A673 (cell line): Measurements from ENCODE around the gene PXDN. TPM values are rescaled to one million over a fixed set of nuclear protein-coding genes. Genes with fewer than 3 reads are reported as not detected.

Experiments used
- BruUV-seq: library from RNA; stranded (reverse); fragments of 400-500 nt; replicated peaks from 2 replicates; lab custom pipeline; 2021; lab: Mats Ljungman, UMichigan
- CTCF ChIA-PET: fragments of 300-600 bp; sonication (Branson Sonifier 250); formaldehyde crosslinking; loops from one replicate; lab custom pipeline; 2022; ENCODE audit warnings: antibody characterized with exemption; lab: Charles Lee
- POLR2A ChIA-PET: fragments of 300-600 bp; sonication (Branson Sonifier 250); formaldehyde crosslinking; loops from one replicate; lab custom pipeline; 2022; ENCODE audit warnings: antibody characterized with exemption; ENCODE audit not compliant: low non-redundant PET; lab: Charles Lee
- DNase-seq: peaks from one replicate; pipeline ENCODE4 v3.0.0-alpha.2; 2015; ENCODE audit warnings: low spot score
- H3K27ac ChIP-seq: fragments of 200-600 bp; sonication (generic); 2 replicates; pipeline ENCODE4 v1.5.1; 2016; ENCODE audit warnings: mixed run types, low read depth, mild to moderate bottlenecking, mixed read lengths, antibody characterized with exemption, low read length; ENCODE audit not compliant: poor library complexity, severe bottlenecking
- H3K27me3 ChIP-seq: fragments of 200-600 bp; sonication (generic); replicated peaks from 2 replicates; pipeline ENCODE4 v1.6.1; 2017; ENCODE audit warnings: mixed run types, low read depth, mild to moderate bottlenecking, mixed read lengths, antibody characterized with exemption, low read length; ENCODE audit not compliant: insufficient read depth, poor library complexity
- H3K36me3 ChIP-seq: fragments of 200-600 bp; sonication (generic); 2 replicates; pipeline ENCODE4 v1.6.1; 2016; ENCODE audit warnings: mixed run types, mild to moderate bottlenecking, mixed read lengths, antibody characterized with exemption, low read length; ENCODE audit not compliant: insufficient read depth, poor library complexity, severe bottlenecking
- H3K4me1 ChIP-seq: fragments of 200-600 bp; sonication (generic); 2 replicates; pipeline ENCODE4 v1.6.1; 2017; ENCODE audit warnings: mixed run types, mild to moderate bottlenecking, mixed read lengths, antibody characterized with exemption, low read length; ENCODE audit not compliant: insufficient read depth, poor library complexity, severe bottlenecking
- H3K4me3 ChIP-seq: fragments of 200-600 bp; sonication (generic); 2 replicates; pipeline ENCODE4 v1.5.1; 2016; ENCODE audit warnings: low read depth, mixed run types, mild to moderate bottlenecking, mixed read lengths, low read length; ENCODE audit not compliant: poor library complexity, severe bottlenecking
- H3K9me3 ChIP-seq: fragments of 200-600 bp; sonication (generic); 2 replicates; pipeline ENCODE4 v1.6.1; 2016; ENCODE audit warnings: mixed run types, low read depth, mild to moderate bottlenecking, mixed read lengths, antibody characterized with exemption, low read length; ENCODE audit not compliant: poor library complexity, severe bottlenecking
- EZH2 ChIP-seq: fragments of 200-600 bp; sonication (generic); IDR thresholded peaks from 2 replicates; pipeline ENCODE4 v1.6.1; 2017; ENCODE audit warnings: borderline replicate concordance, low read depth, mild to moderate bottlenecking, mixed read lengths, antibody characterized with exemption, low read length; ENCODE audit not compliant: poor library complexity, severe bottlenecking
- intact Hi-C: fragments of 100-400 bp; cut with micrococcal nuclease; formaldehyde crosslinking; loops from one replicate; pipeline ENCODE4 v1.10.0; 2022; ENCODE audit not compliant: unreplicated experiment
- total RNA-seq: library from RNA; stranded (reverse); gene quantifications from 2 replicates; pipeline ENCODE4 v1.2.3, GENCODE V29; 2021
- TF ChIP-seq, protein P1 (sequence below): fragments of 300-800, 200-600 bp; sonication (generic); conservative IDR thresholded peaks from 2 replicates; pipeline ENCODE4 v1.5.1; 2017; ENCODE audit warnings: low read depth, mild to moderate bottlenecking, antibody characterized with exemption, low read length, moderate library complexity, mixed read lengths

PXDN gene
- total RNA-seq, 1 experiment from 2014 or later = 162 TPM

DNA sequence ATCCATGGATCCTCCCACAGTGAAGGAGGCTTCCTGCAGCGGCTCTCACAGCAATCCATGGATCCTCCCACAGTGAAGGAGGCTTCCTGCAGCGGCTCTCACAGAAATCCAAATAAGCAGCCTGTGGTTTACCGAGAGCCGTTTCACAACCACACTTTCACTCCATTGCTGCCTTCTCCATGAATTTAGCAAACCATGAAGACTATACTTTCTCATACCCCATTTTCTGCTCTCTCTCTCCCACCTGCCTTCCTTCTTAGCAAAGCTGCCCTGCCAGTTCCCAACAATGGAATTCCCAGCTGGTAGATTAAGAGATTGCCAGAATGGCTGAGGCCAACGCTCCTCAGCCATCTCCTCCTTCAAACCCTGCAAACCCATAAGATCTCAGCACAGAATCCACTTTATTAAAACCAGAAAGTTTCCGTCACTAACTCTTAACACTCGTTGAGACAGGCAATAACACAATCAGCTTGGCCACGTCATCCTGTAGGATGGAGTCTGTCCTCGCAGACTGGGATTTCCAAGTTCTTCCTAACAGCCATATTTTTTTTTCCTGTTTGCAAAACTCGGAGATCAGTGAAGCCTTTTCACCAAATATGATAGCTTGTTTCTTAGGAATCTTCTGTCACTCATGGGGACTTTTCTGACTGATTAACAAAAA is 162.2 kb downstream of the PXDN start:
- Histone ChIP-seq H3K36me3 (no peaks in the 10 kb centered on the region), H3K4me1 (no peaks in the 10 kb centered on the region), H3K27ac (no peak overlapping the region), H3K9me3 (no peaks in the 10 kb centered on the region), H3K4me3 (no peak overlapping the region), H3K27me3 (no peaks in the 10 kb centered on the region)
- no peak for DNase-seq
- no TSS peak for BruUV-seq
- CTCF ChIA-PET = no interaction called here
- POLR2A ChIA-PET = no interaction called here
- intact Hi-C loops = no loop called here
- TF ChIP-seq, protein P1, sequence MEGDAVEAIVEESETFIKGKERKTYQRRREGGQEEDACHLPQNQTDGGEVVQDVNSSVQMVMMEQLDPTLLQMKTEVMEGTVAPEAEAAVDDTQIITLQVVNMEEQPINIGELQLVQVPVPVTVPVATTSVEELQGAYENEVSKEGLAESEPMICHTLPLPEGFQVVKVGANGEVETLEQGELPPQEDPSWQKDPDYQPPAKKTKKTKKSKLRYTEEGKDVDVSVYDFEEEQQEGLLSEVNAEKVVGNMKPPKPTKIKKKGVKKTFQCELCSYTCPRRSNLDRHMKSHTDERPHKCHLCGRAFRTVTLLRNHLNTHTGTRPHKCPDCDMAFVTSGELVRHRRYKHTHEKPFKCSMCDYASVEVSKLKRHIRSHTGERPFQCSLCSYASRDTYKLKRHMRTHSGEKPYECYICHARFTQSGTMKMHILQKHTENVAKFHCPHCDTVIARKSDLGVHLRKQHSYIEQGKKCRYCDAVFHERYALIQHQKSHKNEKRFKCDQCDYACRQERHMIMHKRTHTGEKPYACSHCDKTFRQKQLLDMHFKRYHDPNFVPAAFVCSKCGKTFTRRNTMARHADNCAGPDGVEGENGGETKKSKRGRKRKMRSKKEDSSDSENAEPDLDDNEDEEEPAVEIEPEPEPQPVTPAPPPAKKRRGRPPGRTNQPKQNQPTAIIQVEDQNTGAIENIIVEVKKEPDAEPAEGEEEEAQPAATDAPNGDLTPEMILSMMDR = no peak
- TF ChIP-seq EZH2 = no peak
